ENCODE results near the gene EFTUD2.

The EFTUD2 gene

DNA sequence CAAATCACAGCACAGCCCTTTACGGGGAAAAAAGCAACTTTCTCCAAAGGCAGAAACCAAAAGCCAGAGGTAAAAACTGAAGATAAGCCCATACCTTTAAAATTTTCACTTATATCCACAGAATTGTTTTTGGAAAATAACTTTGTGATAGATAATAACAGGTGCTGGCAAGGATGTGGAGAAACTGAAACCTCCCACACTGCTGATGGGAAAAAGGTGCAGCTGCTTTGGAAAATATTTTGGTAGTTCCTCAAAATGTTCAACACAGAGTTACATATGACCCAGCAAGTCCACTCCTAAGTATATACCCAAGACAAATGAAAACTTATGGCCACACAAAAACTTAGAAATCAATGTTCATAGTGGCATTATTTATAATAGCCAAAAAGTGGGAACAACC, 12.2 kb downstream of the EFTUD2 start:
- DNase-seq = no peak

DNA sequence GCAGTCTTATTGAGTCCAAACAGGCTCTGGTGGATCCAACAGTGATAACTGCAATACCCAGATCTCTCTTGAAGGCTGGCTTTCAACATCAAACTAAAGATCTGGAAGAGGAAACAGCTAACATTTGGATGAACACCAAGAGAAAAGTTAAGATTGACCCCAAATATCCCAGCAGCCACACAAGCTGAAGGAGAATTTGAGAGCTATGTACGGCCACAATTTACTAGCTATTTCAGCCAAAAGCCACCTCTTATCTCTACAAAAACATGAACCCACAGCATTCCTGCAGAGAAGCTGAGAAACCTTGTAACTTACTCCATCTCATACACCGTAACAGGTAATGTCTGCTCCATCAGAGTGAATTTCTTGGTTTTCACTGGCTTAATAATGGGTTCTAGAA, 14.3 kb downstream of the EFTUD2 start:
- DNase-seq = no peak

DNA sequence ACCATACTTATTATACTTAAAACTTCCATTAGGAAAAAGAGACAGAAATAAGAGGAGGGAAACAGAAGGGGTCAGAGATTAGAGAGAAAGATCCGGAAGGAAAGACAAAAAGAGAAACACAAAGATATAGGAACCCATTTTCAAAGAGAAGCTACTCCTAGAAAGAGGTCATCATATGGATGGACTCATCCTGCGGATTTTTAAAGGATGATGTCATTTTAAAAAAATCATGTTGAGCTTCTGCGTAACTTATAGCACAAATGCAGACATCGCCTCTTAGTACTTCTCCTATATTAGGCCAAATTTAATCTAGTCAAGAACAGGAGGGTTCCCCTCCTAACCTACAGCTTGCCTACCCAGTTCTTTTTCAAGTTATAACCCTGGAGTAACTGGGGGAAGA, 18.1 kb downstream of the EFTUD2 start:
- no peak for DNase-seq

DNA sequence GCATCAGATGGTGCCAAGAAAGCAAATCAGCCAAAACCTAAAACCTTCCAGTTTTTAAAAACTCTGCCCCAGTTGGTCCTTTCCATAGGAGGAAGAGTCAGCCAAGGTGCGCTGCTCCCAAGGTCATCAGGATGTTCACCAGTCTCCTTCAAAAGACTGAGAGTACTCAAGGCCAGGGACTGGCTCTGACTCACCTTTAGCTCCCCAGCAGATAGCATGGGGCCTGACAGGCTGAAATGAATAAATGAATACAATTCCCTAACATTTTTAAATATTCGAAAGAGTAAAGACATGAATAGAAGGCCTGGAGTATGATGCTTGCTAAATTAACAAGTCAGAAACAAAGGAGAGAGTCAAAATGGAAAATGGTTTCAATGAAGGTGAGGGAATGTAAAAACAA, 19.2 kb downstream of the EFTUD2 start:
- no peak for DNase-seq

DNA sequence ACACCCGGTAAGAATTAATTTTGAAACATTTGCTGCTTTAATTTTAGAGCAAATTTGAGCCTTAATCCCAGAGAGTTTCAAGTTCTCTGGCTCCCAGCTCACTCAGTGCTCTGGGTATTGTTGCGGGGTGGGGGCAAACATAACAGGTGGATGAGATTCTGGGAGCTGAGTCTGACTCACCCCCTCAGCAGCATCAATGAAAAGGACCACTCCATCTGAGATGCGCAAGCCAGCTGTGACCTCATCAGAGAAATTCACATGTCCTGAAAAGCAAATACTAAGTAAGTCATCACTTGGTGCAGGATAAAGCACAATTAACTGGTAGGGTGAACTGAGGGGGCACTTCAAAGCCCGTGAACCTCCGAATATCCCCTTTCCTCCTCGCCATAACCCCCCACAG, 19.9 kb downstream of the EFTUD2 start:
- no peak for DNase-seq

DNA sequence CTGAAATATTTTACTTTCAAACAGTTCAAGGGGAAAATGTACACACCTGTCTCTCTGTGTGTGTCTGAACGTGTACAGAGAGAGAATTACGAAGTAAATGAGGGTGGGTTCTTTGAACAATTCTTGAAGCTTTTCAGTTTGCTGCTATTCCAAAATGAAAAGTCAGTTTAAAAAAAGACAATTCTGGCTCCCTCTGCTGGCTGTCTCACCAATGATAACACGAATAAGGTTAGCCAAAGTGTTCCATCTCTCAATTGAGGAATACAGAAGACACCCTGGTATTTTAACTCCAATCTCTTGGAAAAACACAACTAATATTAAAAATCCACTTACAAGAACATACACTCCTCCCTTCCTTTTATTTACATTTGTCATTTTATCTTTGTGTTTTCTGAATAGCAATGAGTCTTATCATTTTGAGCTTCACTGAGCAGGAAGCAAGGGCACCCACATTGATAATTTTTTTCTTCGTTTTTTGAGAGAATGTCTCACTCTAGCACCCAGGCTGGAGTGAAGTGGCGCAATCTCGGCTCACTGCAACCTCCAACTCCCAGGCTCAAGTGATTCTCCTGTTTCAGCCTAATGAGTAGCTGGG, 20.5 kb downstream of the EFTUD2 start:
- DNase-seq = peak; percentile 42 to 65

DNA sequence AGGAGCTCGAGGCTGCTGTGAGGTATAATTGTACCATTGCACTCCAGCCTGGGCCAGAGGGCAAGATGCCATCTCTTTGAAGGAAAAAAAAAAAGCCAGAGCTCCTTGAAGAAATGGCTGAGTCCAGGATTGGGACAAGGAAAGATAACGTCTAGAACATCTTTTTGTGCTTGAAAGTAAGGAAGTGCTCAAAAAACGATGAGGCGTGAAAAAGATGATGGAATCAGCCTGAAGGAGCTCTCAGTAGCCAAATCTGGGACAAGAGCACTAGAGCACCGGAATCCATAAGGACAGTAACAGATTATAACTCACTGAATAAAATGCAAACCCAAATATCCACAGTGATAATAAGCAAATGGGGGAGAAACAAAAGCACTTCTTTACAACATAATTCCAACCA, 22.1 kb downstream of the EFTUD2 start:
- DNase-seq = no peak

DNA sequence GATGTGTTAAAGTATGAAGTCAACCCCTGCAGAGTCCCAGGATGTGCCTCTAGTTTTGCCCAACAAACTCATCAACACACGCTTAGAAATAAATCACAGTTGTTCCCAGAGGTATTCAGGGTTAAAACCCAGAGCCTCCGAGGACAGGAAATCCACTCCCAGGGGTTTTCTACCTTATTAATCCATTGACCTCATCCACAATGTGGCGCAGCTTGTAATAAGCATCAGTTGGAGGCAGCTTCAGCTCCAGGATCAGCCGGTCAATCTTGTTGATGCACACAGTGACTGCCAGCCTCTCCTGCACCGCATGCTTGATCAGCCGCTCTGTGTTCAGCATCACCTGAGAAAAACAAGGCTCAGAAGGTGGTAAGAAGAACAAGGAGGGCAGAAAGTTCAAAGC, 23.5 kb downstream of the EFTUD2 start:
- no peak for DNase-seq

DNA sequence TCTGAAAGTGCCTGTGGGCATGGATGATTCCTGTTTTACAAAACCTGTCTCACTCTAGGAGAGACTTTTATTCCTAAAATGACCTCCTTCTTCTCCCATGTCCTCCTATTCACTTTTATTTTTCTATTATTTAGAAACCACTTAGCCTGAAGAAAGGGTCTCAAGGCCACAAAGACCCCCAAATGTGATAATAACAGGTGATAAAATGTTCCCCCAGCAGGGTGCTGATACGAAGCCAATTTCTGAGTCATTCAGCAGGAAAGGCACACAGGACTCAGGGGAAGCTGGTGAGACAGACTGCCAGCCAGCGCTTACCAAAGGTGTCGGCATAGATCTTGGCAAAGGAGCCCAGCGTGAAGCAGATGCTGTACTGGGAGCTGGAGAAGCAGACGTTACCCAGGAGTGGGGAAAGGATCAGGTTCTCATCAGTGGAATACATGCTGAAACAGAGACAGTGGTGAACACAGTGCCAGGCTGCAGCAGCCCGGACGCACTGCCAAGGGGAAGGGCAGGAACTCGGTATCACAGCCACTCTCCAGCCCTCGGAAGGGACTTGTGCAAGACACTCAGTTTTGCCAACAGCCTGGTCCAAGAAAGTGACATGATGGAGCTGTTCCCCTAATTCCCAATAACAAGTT, 27.0 kb downstream of the EFTUD2 start:
- DNase-seq = no peak

DNA sequence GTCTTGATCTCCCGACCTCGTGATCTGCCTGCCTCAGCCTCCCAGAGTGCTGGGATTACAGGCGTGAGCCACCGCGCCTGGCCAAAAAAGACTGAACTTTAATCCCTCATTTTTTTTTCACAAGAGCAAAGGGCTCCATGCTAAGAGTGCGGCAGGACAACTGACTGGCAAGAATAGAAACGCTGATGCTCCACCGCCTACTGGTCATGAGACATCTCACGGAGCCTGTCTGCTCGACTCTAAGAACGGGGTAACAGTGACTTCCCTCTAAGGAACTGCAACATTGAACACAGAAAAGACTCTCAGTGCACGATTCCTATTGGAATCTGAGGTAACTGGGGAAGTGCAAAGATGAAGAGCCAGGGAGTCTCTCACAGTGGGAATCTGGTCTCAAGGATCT, 27.7 kb downstream of the EFTUD2 start:
- DNase-seq = no peak

DNA sequence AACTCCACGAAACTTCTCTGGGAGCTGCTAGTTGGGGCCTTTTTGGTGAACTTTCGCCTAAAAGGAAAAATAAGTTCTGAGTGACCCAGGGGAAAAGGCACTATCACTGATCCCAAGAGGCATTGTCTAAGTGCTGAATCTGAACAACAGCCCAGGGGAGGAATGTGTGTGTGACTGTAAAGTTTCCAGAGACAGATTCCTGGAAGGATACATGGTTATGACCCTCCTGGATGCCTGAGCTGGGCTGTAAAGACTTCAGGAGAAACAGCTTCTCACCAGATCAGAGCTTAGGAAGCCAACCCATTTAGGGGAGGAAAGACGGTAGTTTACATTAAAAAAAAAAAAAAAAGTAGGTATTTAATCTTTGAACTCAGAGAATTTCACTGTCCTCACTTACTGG, 31.4 kb downstream of the EFTUD2 start:
- DNase-seq = no peak

DNA sequence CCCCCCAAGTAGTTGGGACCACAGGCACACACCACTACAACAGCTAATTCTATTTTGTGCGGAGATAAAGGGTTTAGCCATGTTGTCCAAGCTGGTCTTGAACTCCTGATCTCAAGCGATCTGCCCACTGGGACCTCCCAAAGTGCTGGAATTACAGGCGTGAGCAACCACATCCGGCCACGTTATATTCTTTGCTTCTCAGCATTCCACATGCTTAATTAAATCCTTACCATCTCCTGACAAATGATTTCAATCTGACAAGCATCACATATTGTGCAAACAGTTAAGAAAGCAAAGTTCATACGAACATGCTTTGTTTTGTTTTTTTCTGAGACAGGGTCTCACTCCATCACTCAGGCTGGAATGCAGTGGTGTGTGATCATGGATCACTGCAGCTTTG, 33.3 kb downstream of the EFTUD2 start:
- no peak for DNase-seq

DNA sequence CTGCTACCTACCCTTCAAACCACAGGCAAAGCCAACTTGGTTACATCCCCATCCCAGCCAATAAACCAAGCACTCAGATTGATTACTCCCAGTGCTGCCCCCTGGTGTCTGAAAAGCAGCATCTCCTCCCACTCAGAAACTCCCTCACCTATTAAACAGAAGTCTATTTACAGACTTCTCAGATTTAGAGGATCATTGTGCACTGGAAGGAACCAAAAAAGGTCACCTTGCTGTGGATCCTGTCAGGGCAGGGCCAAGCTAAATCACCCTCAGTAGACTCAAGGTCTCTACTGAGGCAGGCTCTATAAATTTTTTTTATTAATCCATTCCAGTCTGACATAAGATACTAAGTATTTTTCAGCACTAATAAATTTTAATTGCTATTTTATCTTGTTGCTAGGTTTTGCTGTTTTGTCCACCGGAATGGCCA, 34.0 kb downstream of the EFTUD2 start:
- peak; percentile 73 to 84 for DNase-seq

DNA sequence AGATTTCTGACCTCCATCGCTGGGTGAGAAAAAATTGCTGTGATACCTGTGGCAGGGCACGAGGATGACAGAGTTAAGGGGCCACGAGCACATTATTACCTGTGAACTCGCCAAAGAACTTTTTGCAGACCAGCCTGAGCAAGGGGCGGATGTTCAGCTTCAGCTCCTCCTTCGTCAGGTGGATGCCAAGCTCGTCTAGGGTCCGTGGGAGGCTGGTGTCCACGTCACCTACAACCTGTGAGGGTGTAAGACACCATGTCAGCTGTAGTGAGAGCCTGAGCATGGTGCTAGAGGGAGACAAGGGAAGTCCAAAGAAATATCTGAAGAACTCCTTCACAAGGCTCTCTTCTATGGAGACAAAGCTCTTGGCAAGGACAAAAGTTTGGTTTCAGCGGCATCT, 34.4 kb downstream of the EFTUD2 start:
- no peak for DNase-seq

DNA sequence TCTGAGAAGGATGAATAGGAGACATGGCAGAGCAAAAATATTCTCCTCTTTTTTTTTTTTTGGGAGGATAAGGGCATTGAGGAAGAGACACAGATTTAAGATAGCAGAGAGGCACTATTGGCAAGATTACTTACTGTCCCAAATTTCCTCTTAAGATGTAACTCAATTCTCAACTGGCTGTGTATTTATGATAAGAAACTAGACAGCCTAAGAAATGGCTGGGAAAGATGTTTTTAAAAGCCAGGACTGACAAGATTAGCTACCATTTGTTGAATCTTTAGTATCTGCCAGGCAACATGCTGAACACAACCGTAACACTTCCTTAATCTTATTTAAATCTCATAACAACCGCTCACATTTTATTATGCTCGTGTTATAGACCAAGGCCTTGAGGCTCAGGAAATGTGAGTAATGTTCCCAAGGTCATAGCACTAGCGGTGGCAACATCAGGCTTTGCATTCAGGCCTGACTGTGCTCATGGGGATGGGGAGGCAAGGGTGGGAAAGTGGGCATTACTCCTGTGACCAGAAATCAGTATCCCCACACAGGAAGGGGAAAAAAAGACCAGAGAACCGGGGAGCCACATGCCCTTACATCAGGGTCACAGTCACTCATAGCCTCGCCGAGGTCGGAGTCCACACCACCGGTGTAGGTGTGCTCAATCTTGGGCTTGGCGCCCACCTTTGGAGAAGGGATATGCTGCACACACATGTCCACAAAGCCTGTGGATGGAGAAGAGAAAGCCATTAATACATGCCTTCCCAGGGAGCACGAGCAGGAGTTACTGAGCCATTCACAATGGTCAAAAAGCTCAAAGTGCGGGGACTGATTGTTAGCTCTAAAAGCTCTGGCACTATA, 36.0 kb downstream of the EFTUD2 start:
- DNase-seq = no peak

DNA sequence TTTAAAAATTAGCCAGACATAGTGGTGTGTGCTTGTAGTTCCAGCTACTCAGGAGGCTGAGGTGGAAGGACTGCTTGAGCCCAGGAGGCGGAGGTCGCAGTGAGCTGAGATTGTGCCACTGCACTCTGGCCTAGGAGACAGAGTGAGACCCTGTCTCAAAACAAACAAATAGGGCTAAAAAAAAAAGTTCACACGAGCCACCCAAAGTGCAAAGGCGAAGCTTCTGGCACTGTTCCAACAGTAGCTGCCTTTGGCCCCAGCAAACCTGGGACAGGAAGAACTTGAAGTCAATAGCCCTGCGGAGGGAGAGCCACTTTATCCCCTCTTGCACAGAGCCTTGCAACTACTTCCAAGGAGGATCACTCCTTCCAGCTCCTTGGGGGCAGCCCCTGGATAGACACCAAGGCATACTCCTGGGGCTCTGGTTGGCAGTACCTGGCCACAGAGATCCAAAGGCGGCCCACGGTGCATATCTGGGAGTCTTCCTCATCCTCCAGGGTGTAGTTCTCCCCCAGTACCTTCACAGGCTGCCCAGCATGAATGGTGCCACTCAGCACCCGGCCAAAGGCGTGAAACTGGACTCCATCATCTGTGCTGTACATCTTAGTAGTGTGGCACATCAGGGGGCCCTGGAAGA, 36.8 kb downstream of the EFTUD2 start:
- no peak for DNase-seq

DNA sequence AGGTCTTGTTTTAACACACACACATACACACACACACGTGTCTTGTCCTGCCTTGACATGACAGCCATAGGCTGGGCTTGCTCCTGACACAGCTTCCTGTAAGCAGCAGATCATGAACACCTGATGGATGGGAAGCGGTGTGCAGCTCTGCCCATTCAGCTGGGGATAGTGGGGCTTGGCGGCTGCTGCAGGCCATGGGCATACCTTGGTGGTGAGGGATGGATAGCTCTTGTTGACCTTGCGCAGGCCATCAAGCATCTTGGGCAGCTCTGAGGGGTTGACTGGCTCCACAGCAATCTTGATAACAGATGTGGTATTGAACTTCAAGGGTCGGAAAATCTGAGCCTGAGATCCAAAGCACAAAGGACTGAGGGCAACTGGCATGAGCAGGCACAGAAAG, 39.5 kb downstream of the EFTUD2 start:
- DNase-seq = no peak

DNA sequence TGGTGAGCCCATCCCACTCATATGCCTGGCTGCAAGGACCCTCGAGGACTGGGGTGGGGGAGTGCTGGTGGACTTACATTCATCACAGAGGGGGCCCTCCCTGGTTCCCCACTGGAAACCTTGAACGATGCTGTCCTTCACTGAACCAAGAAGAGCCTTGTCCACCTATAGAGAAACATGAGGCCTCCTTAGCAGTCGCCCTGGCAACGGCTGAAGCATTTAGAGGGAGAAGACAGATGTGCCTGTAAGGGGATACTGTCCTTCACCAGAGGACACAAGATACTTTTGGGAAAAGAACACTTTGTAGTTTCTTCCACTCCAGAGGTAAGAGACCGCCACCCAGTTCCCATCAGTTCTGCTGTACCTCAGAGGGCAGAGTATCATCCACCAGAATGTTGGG, 45.1 kb downstream of the EFTUD2 start:
- no peak for DNase-seq

DNA sequence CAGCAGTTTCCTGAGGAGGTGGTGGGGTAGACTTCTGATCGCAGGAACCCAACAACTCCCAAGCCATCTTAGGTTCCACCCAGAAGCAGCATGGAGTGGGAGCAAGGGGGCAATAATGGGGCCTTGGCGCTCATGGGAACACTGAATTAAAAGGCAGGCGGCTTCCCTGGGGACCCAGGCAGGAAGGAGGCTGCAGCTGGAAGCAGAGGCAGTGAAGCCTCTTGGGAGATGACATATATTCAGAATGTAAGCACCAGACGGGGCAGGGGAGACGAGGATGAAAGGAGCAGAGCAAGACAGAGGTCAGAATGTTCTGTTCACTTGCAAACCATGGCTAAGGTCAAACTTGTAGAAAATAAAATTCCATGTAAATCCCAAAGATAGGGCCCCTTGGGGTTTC, 48.6 kb downstream of the EFTUD2 start:
- DNase-seq = no peak

DNA sequence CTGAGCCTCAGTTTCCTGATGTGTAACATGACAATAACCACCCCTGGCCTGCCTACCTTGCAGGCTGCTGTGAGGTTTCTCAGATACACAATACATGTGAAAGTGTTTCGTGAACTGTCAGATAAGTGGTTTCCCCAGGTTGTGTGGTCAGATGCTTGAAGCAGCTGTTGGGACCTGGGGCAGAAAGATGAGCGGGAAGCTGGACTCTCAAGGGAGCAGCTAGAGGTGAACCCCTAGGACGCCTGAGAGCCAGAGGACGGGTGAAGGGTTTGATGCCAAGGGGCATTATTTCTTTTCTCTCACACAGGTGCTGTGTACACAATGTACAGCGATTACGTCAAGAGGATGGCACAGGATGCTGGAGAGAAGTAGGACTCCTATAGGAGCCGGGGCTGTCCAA, 49.2 kb downstream of the EFTUD2 start:
- DNase-seq = no peak

DNA sequence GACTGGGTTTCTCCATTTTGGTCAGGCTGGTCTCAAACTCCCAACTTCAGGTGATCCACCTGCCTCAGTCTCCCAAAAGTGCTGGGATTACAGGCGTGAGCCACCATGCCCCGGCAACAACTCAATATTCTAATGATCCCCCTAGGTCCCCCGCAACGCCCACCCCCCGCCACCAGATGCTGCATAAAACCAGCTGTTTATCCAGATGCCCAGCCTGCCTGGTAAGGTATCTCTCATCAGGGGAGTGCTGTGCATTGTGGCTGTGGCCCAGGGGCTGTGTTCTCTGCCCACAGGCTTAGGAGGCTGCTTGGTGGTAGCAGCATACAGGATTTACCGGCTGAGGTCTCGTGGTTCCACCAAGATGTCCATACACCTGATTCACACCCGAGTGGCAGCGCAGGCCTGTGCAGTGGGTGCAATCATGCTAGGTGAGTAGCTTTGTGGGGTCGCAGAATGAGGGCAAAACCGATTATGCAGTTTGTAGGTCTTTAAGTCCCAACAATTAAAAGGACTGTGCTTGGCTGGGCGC, 50.2 kb downstream of the EFTUD2 start:
- no peak for DNase-seq

DNA sequence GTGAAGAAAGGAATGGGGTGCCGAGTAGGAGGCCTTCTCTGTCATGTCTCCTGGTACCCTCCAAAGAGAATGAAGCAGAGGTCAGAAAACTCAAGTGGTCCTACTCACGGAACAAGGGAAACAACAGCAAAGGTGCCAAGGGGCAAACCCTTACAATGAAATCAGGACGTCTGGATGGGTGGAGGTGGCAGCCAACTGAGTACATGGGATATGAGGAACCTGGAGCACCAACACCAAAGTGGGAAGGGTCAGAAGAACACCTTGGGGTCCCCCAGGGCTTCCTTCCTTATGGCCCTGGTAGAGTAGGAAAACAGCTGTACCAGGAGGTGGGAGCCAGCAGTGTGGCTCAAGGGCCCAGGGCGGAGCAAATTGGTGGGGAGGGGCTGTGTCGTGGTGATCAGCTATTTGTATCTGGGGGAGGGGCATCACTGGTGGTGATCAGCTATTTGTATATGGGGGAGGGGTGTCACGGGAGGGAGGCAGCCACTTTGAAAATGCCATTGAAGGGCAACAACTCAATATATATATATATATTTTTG, 50.9 kb downstream of the EFTUD2 start:
- no peak for DNase-seq

DNA sequence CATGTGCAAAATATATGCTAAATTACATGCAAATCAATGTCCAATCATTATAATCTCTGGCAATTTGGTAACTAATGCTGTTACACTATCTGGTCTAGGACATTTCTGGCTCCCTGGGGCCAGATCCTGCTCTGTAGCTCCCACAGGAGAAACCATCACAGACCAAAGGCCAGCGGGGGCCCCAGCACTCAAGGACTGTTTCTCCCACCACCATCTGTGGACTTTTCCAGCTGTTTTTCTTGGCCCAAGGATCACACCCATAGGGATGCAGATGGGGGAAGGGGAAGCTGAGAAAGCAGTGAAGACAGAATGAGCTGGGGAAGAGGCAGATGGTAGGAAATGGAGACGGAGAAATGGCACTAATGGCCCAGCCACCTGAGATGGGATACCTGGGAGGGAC, 51.7 kb downstream of the EFTUD2 start, which contains the start of gene HIGD1B:
Gene HIGD1B, plus strand, starts transcription at position 298 of the 400 bp plus-strand sequence. CDS start 270 bp downstream, outside the sequence.
- DNase-seq = no peak
